HG02763 (cell line): Measurements from ENCODE around the gene BEST2.

Source experiments
- ATAC-seq: cut with Tn5 transposase; IDR thresholded peaks from one replicate; pipeline ENCODE4 v1.9.1; 2021; ENCODE audit warnings: mild to moderate bottlenecking, moderate library complexity; ENCODE audit not compliant: unreplicated experiment

BEST2 gene

GRCh38 chr19:12786141-12786870 lies 34.7 kb downstream of the BEST2 start:
- no peak for ATAC-seq

- no peak for ATAC-seq
Measured at GRCh38 chr19:12786952-12787351, 35.4 kb downstream of the BEST2 start.

- no peak for ATAC-seq
Measured at GRCh38 chr19:12787458-12787857, 35.9 kb downstream of the BEST2 start.

- ATAC-seq: no peak
Measured at GRCh38 chr19:12788042-12788681, 36.6 kb downstream of the BEST2 start.

GRCh38 chr19:12788682-12789097 lies 37.1 kb downstream of the BEST2 start:
- no peak for ATAC-seq

- no peak for ATAC-seq
Measured at GRCh38 chr19:12789098-12789903, 37.7 kb downstream of the BEST2 start.

GRCh38 chr19:12789904-12790619 lies 38.5 kb downstream of the BEST2 start:
- peak; percentile 40 for ATAC-seq

GRCh38 chr19:12790628-12791344 lies 39.2 kb downstream of the BEST2 start:
- ATAC-seq: no peak

GRCh38 chr19:12791345-12792050 lies 39.9 kb downstream of the BEST2 start, which contains the start of gene JUNB:
TSS of gene JUNB (plus strand) at chr19:12791486. CDS start at chr19:12791772, 286 bp downstream.
- peak; percentile 31 for ATAC-seq

- no peak for ATAC-seq
Measured at GRCh38 chr19:12792051-12792852, 40.7 kb downstream of the BEST2 start.

GRCh38 chr19:12792853-12793289 lies 41.3 kb downstream of the BEST2 start:
- ATAC-seq: no peak

- ATAC-seq: peak; percentile 34
Measured at GRCh38 chr19:12793290-12794195, 42.0 kb downstream of the BEST2 start.

GRCh38 chr19:12794196-12794941 lies 42.8 kb downstream of the BEST2 start:
- ATAC-seq: no peak

- no peak for ATAC-seq
Measured at GRCh38 chr19:12794971-12795381, 43.4 kb downstream of the BEST2 start.

- no peak for ATAC-seq
Measured at GRCh38 chr19:12796146-12797071, 44.8 kb downstream of the BEST2 start.

- ATAC-seq: no peak
Measured at GRCh38 chr19:12797141-12797587, 45.6 kb downstream of the BEST2 start.
